NCI-H82 (cell line): Measurements from ENCODE around the gene BICD1.
"Not testable (repeated sequence)": the region's sequence is repeated elsewhere in the genome, so short reads cannot be mapped to it uniquely, and the experiment has no call there.

ENCODE experiments used
- DNase-seq: peaks from one replicate; lab custom pipeline; 2025; lab: John Stamatoyannopoulos, UW

BICD1 gene

GRCh38 chr12:32196250-32197198, 89.9 kb downstream of the BICD1 start:
- DNase-seq: no peak

- no peak for DNase-seq
Observed at GRCh38 chr12:32197421-32197820, 90.8 kb downstream of the BICD1 start.

DNA sequence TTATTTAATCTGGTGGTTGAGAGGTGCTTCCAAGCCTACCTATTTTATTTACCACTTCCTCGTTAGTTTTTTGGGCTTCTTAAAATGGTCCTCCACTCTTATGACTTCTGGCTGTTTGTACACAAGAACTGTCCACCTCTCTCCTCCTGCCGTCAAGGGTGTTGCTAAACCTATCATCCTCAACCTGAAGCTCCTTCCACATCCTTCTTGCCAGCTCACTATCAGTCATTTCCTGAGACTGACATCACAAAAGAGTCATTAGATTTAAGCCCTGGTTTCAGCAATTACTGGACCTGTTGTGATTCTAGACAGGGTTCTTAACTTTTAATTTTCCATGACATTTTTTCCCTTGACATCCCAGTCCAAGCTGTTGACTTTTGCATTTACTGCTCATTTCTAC, 91.9 kb downstream of the BICD1 start:
- no peak for DNase-seq

GRCh38 chr12:32201096-32201495, 94.4 kb downstream of the BICD1 start:
- DNase-seq: no peak

DNA sequence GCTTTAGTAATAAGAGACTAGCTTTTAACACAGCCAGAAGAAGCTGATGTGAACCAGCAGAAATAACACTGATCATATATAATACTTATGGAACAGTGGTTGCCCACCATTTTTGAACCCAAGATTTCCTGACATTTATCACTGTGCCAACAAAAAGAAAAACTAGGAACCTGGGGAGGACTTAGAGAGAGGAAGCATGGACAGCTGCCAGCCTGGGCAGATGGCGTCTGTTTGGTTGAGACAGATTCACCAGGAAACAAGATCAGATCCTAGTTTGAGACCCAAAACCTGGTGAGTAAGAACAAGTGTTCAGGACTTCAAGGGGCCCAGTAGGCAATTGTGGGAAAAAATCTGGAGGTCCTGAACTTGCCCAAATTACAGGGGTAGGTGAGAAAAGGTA, 95.3 kb downstream of the BICD1 start:
- peak; percentile 82 for DNase-seq

- peak; percentile 19 for DNase-seq
Observed at GRCh38 chr12:32205731-32206130, 99.1 kb downstream of the BICD1 start.

GRCh38 chr12:32208355-32208754, 101.7 kb downstream of the BICD1 start:
- DNase-seq: peak; percentile 26

- DNase-seq: no peak
Observed at GRCh38 chr12:32211066-32211899, 104.6 kb downstream of the BICD1 start.

- DNase-seq: no peak
Observed at GRCh38 chr12:32211900-32212156, 105.2 kb downstream of the BICD1 start.

DNA sequence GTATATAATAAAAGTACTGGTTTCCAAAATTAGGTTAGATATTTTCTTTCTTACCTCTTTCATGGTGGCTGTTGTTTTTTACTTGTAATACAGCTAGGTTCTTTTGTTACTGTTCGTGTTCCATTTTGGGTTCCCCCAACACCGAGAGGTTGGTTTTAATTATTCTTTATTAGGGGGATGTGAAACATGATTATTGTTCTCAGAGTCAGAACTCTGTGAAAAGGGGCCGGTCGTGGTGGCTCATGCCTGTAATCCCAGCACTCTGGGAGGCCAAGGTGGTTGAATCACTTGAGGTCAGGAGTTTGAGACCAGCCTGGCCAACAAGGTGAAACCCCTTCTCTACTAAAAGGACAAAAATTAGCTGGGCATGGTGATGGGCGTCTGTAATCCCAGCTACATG, 108.1 kb downstream of the BICD1 start:
- no peak for DNase-seq

DNA sequence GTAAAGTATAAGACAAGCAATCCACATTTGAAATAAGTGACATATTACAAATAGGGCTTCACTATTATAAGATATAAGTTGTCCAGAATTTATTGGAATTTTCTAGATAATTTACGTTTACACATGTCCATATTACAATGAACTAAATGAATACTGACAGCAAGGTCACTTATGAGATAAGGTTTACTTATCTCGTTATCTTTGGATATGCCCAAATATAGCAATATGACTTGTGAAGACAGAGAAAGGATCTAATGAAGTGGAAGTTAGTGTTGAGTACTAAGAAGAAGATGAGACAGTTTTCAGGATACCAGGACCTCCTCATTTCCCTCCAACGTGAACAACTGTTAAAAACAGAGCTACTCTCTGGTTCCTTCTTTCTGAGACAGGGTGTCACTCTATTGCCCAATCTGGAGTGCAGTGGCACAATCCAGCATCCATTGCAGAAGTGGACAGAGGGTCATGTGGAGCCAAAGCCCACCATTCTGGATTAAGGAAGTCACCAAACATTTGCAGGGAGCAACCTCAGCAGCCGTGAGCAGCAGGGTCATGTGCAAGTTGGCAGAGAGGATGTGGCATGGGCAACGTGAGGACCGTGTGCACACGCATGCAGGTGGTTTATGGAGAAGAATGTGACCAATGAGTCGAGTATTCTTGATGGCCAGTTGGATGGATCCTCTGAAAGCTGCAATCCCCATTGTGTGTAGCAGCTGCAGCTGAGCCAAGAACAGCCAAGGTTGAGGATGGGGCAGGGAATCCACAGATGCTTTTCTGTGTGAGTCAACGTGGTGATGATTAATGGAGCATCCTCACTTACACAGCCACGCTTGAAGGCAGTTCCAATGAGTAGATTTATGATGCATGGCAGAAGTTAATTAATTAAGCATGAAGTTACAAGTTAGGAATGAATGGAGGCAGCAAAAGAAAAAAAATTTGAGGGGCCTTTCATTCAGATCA, 111.0 kb downstream of the BICD1 start:
- no peak for DNase-seq

DNA sequence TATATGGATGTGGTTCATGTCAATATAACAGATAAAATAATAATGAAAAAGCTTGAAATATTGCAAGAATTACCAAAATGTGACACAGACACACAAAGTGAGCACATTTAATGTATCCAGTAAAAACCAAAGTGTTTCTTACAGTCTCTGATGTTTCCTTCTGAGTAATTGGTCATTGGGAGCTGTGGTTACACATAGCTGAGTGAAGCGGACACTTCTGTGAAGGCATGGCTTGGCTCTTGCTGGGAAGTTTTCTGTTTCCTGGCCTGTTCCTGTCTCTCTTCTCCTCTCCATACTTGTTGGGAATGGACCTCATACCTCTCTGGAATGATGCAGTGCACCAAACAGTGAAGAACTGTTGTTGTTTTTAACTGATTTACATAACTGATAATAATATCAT, 117.3 kb downstream of the BICD1 start:
- DNase-seq: no peak

GRCh38 chr12:32226768-32227167, 120.1 kb downstream of the BICD1 start:
- DNase-seq: no peak

DNA sequence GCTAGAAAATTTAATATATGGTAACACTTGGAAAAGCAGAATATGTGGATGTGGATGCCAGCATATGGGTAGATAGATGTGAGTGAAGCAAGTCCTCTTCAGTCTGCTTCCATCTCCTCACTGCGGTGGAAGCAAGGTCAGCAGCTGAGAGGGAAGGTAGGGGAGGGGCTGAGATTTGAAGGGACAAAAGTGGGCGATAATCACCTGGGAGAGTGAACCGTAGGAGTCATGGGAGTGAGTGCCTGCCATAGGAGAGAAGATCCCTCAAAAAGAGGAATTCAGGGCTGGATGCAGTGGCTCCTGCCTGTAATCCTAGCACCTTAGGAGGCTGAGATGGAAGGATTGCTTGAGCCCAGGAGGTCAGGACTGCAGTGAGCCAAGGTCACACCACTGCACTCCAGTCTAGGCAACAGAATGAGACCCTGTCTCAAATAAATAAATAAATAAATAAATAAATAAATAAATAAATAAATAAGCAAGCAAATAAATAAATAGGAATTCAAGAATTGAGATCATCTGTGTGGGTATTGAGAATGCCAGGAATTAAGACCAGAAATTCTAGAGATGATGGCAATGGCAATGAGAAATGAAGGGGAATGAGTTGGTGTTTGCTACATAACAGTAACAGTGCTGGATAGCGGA, 123.4 kb downstream of the BICD1 start:
- DNase-seq: no peak

DNA sequence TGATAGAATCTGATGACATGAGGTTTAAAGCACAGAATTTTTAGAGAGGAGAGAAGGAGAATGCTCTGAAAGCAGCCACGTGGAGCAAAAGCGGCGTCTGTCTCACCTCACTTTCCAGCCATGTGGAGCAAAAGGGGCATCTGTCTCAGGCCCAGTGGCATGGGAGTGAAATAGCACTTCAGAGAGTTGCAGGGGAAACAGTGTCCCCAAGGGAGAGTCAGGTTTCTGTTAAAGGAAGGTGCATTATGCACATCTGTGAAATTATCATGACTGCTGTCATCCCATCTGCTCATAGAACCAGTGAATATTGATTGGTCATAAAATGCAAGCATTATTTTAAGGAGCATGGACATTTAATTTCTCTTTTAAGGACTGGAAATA, 124.0 kb downstream of the BICD1 start:
- DNase-seq: peak; percentile 88

DNA sequence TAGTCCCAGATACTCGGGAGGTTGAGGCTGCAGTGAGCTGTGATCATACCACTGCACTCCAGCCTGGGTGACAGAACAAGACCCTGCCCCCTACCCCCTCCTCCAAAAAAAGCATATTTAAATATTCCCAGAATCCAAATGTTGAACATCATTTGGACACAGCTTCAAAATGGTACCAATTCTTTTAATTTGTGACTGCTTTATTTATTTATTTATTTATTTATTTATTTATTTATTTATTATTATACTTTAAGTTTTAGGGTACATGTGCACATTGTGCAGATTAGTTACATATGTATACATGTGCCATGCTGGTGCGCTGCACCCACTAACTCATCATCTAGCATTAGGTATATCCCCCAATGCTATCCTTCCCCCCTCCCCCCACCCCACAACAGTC, 124.7 kb downstream of the BICD1 start:
- not testable (repeated sequence) for DNase-seq

GRCh38 chr12:32233568-32233967, 126.9 kb downstream of the BICD1 start:
- DNase-seq: peak; percentile 61

GRCh38 chr12:32235251-32235650, 128.6 kb downstream of the BICD1 start:
- no peak for DNase-seq

GRCh38 chr12:32240162-32240561, 133.5 kb downstream of the BICD1 start:
- no peak for DNase-seq

DNA sequence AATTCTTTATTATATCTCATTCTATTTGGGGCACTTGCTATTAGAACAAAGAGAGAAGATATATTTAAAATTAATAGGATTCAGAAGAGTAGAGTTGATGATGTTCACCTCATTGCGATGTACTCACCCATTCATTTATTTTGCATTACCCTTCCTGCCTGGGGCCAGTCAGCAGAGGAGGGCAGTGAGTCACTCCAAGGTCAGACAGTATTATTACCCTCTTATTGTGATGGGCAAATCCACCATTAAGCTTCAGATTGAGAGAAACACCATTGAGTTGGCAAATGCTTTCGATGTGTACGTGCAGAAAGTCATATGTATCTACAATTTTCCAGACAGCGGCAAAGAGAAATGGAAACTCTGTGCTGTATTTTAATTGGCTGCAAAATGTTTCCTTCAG, 134.2 kb downstream of the BICD1 start:
- DNase-seq: peak; percentile 51

- DNase-seq: peak; percentile 13
Observed at GRCh38 chr12:32242641-32243040, 136.0 kb downstream of the BICD1 start.
